ENCODE data around the gene ZNF239.
"Not testable (repeated sequence)": the region's sequence is repeated elsewhere in the genome, so short reads cannot be mapped to it uniquely, and the experiment has no call there.

The ZNF239 gene

GRCh38 chr10:43574001-43574892 is at the start of gene ZNF239:
ZNF239 (minus strand) TSS chr10:43574616; CDS start chr10:43558079, 16,537 bp downstream.
- peak; percentile 66 for DNase-seq (ENCODE audit: low read depth)

DNA sequence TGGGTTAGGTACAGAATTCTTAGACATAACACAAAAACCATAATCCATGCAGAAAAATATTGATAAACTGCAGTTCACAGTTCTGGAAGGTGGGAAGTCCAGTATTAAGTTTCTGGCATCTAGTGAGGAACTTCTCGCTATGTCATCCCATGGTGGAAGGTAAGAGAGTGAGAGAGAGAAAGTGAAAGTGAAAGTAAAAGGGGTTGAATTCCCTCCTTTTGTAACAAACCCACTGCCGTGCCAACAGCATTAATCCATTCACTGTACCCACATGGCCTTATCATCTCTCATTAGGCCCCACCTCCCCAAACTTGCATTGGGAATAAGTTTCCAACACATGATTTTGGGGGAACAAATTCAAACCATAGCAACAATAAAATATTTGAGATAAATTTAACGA is 48.9 kb upstream of the ZNF239 start:
- no peak for DNase-seq (ENCODE audit: low read depth)

- DNase-seq (ENCODE audit: low read depth): no peak
Measured at GRCh38 chr10:43622038-43622437, 47.6 kb upstream of the ZNF239 start.

DNA sequence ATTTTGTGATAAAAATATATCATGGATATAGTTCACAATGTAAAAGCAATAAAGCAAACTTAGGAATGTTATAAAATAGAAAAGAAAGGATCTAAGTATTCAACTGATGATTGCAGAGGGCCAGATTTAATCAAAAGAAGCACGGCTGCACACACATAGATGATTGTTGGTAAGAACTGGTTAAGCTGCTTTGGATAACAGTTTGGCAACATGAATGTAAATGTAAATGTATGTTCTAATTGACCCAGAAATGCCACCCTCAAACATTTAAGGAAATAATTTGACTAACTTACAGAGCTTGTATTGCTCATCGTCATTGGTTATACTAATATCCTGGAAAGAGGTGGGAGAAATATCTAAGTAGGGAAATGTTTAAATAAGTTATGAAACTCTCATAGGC is 45.0 kb upstream of the ZNF239 start:
- DNase-seq (ENCODE audit: low read depth): no peak

- DNase-seq (ENCODE audit: low read depth): no peak
Measured at GRCh38 chr10:43616697-43617370, 42.4 kb upstream of the ZNF239 start.

GRCh38 chr10:43610636-43611035 is 36.2 kb upstream of the ZNF239 start:
- no peak for DNase-seq (ENCODE audit: low read depth)

DNA sequence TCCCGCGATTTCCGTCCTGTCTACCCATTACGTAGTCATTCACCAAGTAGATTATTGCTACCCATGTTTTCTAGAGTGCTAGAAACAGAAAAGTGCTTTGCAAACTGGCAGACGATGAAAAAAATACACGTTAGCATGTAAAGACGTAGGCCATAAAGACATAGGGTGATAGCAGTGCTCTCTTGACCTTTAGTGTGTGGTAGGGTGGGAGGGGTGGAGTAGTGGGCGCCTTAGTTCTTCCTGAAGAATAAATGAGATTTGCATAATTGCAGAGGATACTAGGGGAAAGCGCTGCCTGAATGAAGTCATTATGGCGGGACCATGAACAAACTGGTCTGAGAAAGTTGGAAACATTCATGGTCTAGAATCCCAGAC is 32.8 kb upstream of the ZNF239 start:
- DNase-seq (ENCODE audit: low read depth): no peak

- peak; percentile 52 for DNase-seq (ENCODE audit: low read depth)
Measured at GRCh38 chr10:43606323-43607198, 32.1 kb upstream of the ZNF239 start, which contains the start of gene ZNF485. ZNF485 (plus strand) TSS chr10:43606438; CDS start chr10:43607051, 613 bp downstream.

DNA sequence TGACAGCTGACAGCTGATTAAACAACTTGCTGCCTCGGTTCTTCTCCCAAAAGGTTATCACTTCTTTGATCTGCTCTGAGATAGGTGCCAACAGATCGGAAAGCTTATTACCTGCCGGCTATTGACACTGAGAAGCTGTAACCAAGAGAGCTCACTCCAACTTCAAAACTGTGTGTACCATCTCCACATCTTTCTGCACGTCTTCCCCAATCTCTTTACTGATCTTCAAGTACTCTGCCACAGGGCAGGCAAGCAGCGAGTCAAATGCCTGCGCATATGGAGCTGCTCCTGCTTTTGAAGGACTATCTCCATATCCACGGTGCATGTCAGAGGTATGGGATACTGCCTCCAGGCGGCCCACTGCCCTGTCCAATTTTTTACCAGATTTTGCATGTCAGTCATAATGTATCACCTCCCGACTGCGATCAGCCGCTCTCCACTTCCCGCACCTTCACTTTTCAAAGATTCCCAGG is 31.5 kb upstream of the ZNF239 start:
- no peak for DNase-seq (ENCODE audit: low read depth)

DNA sequence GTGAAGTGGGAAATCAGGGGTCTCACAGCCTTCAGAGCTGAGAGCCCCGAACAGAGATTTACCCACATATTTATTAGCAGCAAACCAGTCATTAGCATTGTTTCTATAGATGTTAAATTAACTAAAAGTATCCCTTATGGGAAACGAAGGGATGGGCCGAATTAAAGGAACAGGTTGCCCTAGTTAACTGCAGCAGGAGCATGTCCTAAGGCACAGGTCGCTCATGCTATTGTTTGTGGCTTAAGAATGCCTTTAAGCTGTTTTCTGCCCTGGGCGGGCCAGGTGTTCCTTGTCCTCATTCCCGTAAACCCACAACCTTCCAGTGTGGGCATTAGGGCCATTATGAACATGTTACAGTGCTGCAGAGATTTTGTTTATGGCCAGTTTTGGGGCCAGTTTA is 27.2 kb upstream of the ZNF239 start:
- DNase-seq (ENCODE audit: low read depth): not testable (repeated sequence)

DNA sequence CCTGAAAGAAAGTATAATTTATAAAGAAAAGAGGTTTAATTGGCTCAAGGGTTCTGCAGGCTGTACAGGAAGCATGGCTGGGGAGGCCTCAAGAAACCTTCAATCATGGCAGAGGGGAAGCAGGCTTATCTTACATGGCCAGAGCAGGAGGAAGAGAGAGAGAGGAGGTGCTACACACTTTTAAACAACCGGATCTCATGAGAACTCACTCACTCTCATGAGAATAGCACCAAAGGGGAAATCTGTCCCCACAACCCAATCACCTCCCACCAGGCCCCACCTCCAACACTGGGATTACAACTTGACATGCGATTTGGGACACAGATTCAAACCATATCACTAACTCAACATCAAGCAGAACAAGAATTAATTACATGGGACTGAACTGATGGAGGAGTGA is 24.9 kb upstream of the ZNF239 start:
- DNase-seq (ENCODE audit: low read depth): no peak

DNA sequence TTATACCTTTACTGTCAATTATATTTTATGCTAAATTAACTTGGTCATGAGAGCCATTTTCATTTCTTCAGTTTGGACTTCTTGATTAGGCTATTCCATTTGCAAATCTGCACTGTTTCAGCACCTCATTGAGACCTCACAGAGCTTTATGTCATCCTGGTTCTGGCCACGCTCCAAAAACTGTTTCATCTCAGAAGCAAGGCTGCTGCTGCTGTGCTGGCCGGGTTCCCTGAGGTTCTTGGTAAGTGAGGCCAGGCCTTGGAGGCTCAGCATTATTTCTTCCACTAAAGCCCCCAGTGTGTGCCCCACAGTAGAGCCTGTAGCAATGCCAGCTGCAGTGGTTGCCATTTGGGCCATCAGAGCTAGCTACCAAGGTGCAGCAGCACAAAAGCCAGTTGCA is 24.0 kb upstream of the ZNF239 start:
- DNase-seq (ENCODE audit: low read depth): no peak

- no peak for DNase-seq (ENCODE audit: low read depth)
Measured at GRCh38 chr10:43596546-43596945, 22.1 kb upstream of the ZNF239 start.

GRCh38 chr10:43595739-43596298 is 21.4 kb upstream of the ZNF239 start:
- DNase-seq (ENCODE audit: low read depth): no peak

- DNase-seq (ENCODE audit: low read depth): no peak
Measured at GRCh38 chr10:43594944-43595589, 20.7 kb upstream of the ZNF239 start.

DNA sequence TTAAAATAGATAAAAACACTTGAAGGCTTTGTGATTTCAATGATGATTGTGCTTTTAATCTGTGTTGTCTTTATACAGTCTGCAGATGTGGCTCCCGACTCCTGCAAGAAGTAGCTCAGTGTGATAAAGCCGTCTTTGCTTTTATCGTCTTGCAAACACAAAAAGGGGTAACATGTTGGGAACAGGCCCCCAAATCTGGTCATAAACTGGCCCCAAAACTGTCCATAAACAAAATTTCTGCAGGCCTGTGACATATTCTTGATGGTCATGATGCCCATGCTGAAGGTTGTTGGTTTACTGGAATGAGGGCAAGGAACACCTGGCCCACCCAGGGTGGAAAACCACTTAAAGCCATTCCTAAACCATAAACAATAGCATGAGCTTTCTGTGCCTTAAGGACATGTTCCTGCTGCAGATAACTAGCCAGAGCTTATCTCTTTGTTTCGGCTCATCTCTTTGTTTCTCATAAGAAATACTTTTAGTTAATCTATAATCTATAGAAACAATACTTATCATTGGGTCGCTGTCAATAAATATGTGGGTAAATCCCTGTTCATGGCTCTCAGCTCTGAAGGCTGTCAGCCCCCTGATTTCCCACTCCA is 17.0 kb upstream of the ZNF239 start:
- DNase-seq (ENCODE audit: low read depth): no peak

GRCh38 chr10:43586730-43587115 is 12.3 kb upstream of the ZNF239 start:
- not testable (repeated sequence) for DNase-seq (ENCODE audit: low read depth)

- no peak for DNase-seq (ENCODE audit: low read depth)
Measured at GRCh38 chr10:43585981-43586729, 11.7 kb upstream of the ZNF239 start.

GRCh38 chr10:43585046-43585445 is 10.6 kb upstream of the ZNF239 start:
- DNase-seq (ENCODE audit: low read depth): no peak

GRCh38 chr10:43584051-43584450 is 9.6 kb upstream of the ZNF239 start:
- DNase-seq (ENCODE audit: low read depth): no peak

Data from stimulated activated CD8-positive, alpha-beta memory T cell treated with anti-CD3 and anti-CD28 coated beads, Interleukin-7, amount 100 ng/mL, for 24 hours (primary cell).